HEK293 (cell line): ENCODE measurements around the gene RPL29.
A peak's percentile ranks its signal among the peaks of the same experiment; 100 is the strongest.

Experiments
- CTCF ChIA-PET: fragments of 350-600 bp; formaldehyde crosslinking; extraction: SDS; loops from one replicate; lab custom pipeline; 2021; ENCODE audit warnings: antibody characterized with exemption; lab: Yijun Ruan, JAX
- POLR2A ChIA-PET: fragments of 300-600 bp; formaldehyde crosslinking; extraction: SDS; loops from one replicate; lab custom pipeline; 2020; ENCODE audit warnings: antibody characterized with exemption, inconsistent platforms; lab: Yijun Ruan, JAX
- H3K27ac ChIP-seq: fragments of 200-500 bp; sonication (Bioruptor generic); 2 replicates; pipeline ENCODE4 v1.5.1; 2014; ENCODE audit warnings: low read depth, low read length, control low read depth, inconsistent platforms; ENCODE audit errors: extremely low read depth
- H3K36me3 ChIP-seq, 2 experiments: fragments of 200-500 bp in 1 of 2; sonication (Bioruptor generic) in 1 of 2; 1 replicate in 1 of 2; 2 replicates in 1 of 2; pipeline ENCODE4 v1.5.1; 2014 to 2017; ENCODE audit warnings: inconsistent platforms in 2 of 2, low read length in 2 of 2; ENCODE audit not compliant: control insufficient read depth in 2 of 2, insufficient read depth in 1 of 2
- H3K4me1 ChIP-seq: fragments of 200-500 bp; sonication (Bioruptor generic); 2 replicates; pipeline ENCODE4 v1.5.1; 2014; ENCODE audit warnings: mild to moderate bottlenecking, low read length, inconsistent platforms; ENCODE audit not compliant: control insufficient read depth, insufficient read depth
- H3K4me3 ChIP-seq: 2 replicates; pipeline ENCODE4 v1.5.1; 2011; ENCODE audit warnings: low read depth, mild to moderate bottlenecking, control low read depth, low read length, moderate library complexity
- H3K9me3 ChIP-seq: fragments of 200-500 bp; sonication (Bioruptor generic); 2 replicates; pipeline ENCODE4 v1.5.1; 2014; ENCODE audit warnings: low read depth, low read length, inconsistent platforms; ENCODE audit not compliant: control insufficient read depth, insufficient read depth
- GLIS1 ChIP-seq: fragments of 450-650 bp; formaldehyde crosslinking; IDR thresholded peaks from 2 replicates; pipeline ENCODE4 v1.5.1; 2016; ENCODE audit warnings: missing biosample characterization, missing genetic modification characterization
- HIC1 ChIP-seq: fragments of 450-650 bp; formaldehyde crosslinking; IDR thresholded peaks from 2 replicates; pipeline ENCODE4 v1.5.1; 2016; ENCODE audit warnings: missing biosample characterization, missing genetic modification characterization
- MYNN ChIP-seq: fragments of 450-650 bp; formaldehyde crosslinking; IDR thresholded peaks from 2 replicates; pipeline ENCODE4 v1.5.1; 2016; ENCODE audit warnings: missing biosample characterization, missing genetic modification characterization, borderline replicate concordance
- OSR2 ChIP-seq: fragments of 450-650 bp; formaldehyde crosslinking; IDR thresholded peaks from 2 replicates; pipeline ENCODE4 v1.5.1; 2016; ENCODE audit warnings: missing biosample characterization, missing genetic modification characterization
- PRDM2 ChIP-seq: fragments of 450-650 bp; formaldehyde crosslinking; IDR thresholded peaks from 2 replicates; pipeline ENCODE4 v1.5.1; 2016; ENCODE audit warnings: missing biosample characterization, missing genetic modification characterization, borderline replicate concordance
- SP7 ChIP-seq: fragments of 450-650 bp; formaldehyde crosslinking; IDR thresholded peaks from 2 replicates; pipeline ENCODE4 v1.5.1; 2016; ENCODE audit warnings: missing biosample characterization, missing genetic modification characterization
- ZBTB1 ChIP-seq: fragments of 450-650 bp; formaldehyde crosslinking; IDR thresholded peaks from 2 replicates; pipeline ENCODE4 v1.5.1; 2016; ENCODE audit warnings: missing biosample characterization, missing genetic modification characterization
- ZBTB8A ChIP-seq: fragments of 450-650 bp; formaldehyde crosslinking; IDR thresholded peaks from 2 replicates; pipeline ENCODE4 v1.5.1; 2016; ENCODE audit warnings: missing biosample characterization, missing genetic modification characterization
- ZNF133 ChIP-seq: fragments of 450-650 bp; formaldehyde crosslinking; IDR thresholded peaks from 2 replicates; pipeline ENCODE4 v1.5.1; 2016; ENCODE audit warnings: missing biosample characterization, missing genetic modification characterization
- ZNF138 ChIP-seq: fragments of 450-650 bp; formaldehyde crosslinking; IDR thresholded peaks from 2 replicates; pipeline ENCODE4 v1.5.1; 2016; ENCODE audit warnings: missing biosample characterization, missing genetic modification characterization, borderline replicate concordance
- ZNF16 ChIP-seq: fragments of 450-650 bp; formaldehyde crosslinking; IDR thresholded peaks from 2 replicates; pipeline ENCODE4 v1.5.1; 2016; ENCODE audit warnings: low read depth, missing biosample characterization, missing genetic modification characterization
- ZNF169 ChIP-seq: fragments of 450-650 bp; formaldehyde crosslinking; IDR thresholded peaks from 2 replicates; pipeline ENCODE4 v1.5.1; 2016; ENCODE audit warnings: missing biosample characterization, missing genetic modification characterization
- ZNF248 ChIP-seq: fragments of 450-650 bp; formaldehyde crosslinking; IDR thresholded peaks from 2 replicates; pipeline ENCODE4 v1.5.1; 2017; ENCODE audit warnings: missing biosample characterization, missing genetic modification characterization
- ZNF266 ChIP-seq: fragments of 450-650 bp; formaldehyde crosslinking; IDR thresholded peaks from 2 replicates; pipeline ENCODE4 v1.5.1; 2016; ENCODE audit warnings: missing biosample characterization, missing genetic modification characterization, low read depth
- ZNF302 ChIP-seq: fragments of 450-650 bp; formaldehyde crosslinking; IDR thresholded peaks from 2 replicates; pipeline ENCODE4 v1.5.1; 2016; ENCODE audit warnings: missing biosample characterization, missing genetic modification characterization, low read depth
- ZNF324 ChIP-seq: fragments of 450-650 bp; formaldehyde crosslinking; IDR thresholded peaks from 2 replicates; pipeline ENCODE4 v1.5.1; 2016; ENCODE audit warnings: missing biosample characterization, missing genetic modification characterization
- ZNF335 ChIP-seq: fragments of 450-650 bp; formaldehyde crosslinking; conservative IDR thresholded peaks from 2 replicates; pipeline ENCODE4 v1.5.1; 2016; ENCODE audit warnings: missing biosample characterization, missing genetic modification characterization
- ZNF354C ChIP-seq: fragments of 450-650 bp; formaldehyde crosslinking; IDR thresholded peaks from 2 replicates; pipeline ENCODE4 v1.5.1; 2016; ENCODE audit warnings: missing biosample characterization, missing genetic modification characterization, low read depth, borderline replicate concordance
- ZNF423 ChIP-seq: fragments of 450-650 bp; formaldehyde crosslinking; IDR thresholded peaks from 2 replicates; pipeline ENCODE4 v1.5.1; 2016; ENCODE audit warnings: missing biosample characterization, missing genetic modification characterization
- ZNF501 ChIP-seq: fragments of 450-650 bp; formaldehyde crosslinking; IDR thresholded peaks from 2 replicates; pipeline ENCODE4 v1.5.1; 2016; ENCODE audit warnings: missing biosample characterization, missing genetic modification characterization
- ZNF544 ChIP-seq: fragments of 450-650 bp; formaldehyde crosslinking; IDR thresholded peaks from 2 replicates; pipeline ENCODE4 v1.5.0; 2017; ENCODE audit warnings: missing biosample characterization, missing genetic modification characterization
- ZNF558 ChIP-seq: fragments of 450-650 bp; formaldehyde crosslinking; IDR thresholded peaks from 2 replicates; pipeline ENCODE4 v1.5.1; 2016; ENCODE audit warnings: missing biosample characterization, missing genetic modification characterization
- ZNF585B ChIP-seq: fragments of 450-650 bp; formaldehyde crosslinking; IDR thresholded peaks from 2 replicates; pipeline ENCODE4 v1.5.1; 2016; ENCODE audit warnings: missing biosample characterization, missing genetic modification characterization
- ZNF623 ChIP-seq: fragments of 450-650 bp; formaldehyde crosslinking; IDR thresholded peaks from 2 replicates; pipeline ENCODE4 v1.5.1; 2016; ENCODE audit warnings: missing biosample characterization, missing genetic modification characterization
- ZNF791 ChIP-seq: fragments of 450-650 bp; formaldehyde crosslinking; IDR thresholded peaks from 2 replicates; pipeline ENCODE4 v1.5.1; 2016; ENCODE audit warnings: missing biosample characterization, missing genetic modification characterization
- ZSCAN4 ChIP-seq: fragments of 450-650 bp; formaldehyde crosslinking; IDR thresholded peaks from 2 replicates; pipeline ENCODE4 v1.5.1; 2017; ENCODE audit warnings: missing biosample characterization, missing genetic modification characterization
- TF ChIP-seq, protein P1 (sequence below): fragments of 450-650 bp; formaldehyde crosslinking; IDR thresholded peaks from 2 replicates; pipeline ENCODE4 v1.5.1; 2016; ENCODE audit warnings: missing biosample characterization, missing genetic modification characterization

RPL29 gene

DNA sequence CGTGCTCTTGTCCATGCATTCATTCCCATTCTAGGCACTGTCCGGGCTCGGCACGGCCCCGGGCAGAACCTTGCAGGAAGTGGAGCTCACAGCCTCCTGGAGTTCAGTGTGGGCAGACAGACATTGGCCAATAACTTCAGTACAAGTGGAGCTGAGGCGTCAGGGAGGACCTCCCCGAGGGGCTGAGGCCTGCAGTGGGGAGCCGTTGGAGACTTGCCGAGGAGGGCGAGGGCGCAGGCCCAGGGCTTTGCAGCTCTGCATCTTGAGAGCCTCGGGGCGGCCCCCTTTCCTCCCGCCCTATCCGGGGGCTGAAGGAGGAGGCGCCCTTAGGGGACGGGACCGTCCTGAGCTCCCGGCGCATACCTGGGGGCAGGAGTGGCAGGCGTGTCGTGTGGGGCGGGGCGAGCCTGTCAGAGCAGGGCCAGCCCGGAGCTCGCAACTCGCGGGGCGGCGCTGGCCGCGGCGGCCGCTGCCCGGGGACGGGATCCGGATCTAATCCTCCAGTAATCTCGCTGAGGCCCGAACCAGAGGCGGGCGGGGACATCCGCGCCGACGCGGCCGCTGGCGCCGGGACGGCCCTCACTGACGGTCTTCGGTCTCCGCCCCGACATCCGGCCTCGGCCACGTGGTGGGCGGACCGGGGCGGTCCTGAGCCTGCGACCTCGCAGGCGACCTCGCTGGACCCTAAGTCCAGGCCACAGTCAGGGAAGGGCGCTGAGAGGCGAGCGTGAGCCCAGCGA, 12.7 kb downstream of the RPL29 start, which contains the start of gene ACY1 (continued):
- TF ChIP-seq PRDM2 (tag by site-specific recombination), result no peak
- TF ChIP-seq ZSCAN4 (tag by site-specific recombination), result no peak
- TF ChIP-seq ZNF138, result no peak
- TF ChIP-seq ZNF335 (tag by site-specific recombination), result peak; percentile 54; the same call in 1 of the 2 replicates
- peak; percentile 88 for TF ChIP-seq GLIS1 (tag by site-specific recombination)
- TF ChIP-seq ZNF544, result no peak
- TF ChIP-seq ZNF266 (tag by site-specific recombination), result no peak
- no peak for TF ChIP-seq ZNF354C (tag by site-specific recombination)
- TF ChIP-seq ZNF16 (tag by site-specific recombination), result no peak
- no peak for TF ChIP-seq MYNN (tag by site-specific recombination)
- TF ChIP-seq, protein P1, sequence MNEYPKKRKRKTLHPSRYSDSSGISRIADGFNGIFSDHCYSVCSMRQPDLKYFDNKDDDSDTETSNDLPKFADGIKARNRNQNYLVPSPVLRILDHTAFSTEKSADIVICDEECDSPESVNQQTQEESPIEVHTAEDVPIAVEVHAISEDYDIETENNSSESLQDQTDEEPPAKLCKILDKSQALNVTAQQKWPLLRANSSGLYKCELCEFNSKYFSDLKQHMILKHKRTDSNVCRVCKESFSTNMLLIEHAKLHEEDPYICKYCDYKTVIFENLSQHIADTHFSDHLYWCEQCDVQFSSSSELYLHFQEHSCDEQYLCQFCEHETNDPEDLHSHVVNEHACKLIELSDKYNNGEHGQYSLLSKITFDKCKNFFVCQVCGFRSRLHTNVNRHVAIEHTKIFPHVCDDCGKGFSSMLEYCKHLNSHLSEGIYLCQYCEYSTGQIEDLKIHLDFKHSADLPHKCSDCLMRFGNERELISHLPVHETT (tag by site-specific recombination), result no peak
- TF ChIP-seq ZNF423 (tag by site-specific recombination), result no peak

- H3K27ac ChIP-seq, result peak overlapping the region; percentile 60; the same call in 1 of the 2 replicates
- ChIA-PET POLR2A (interaction anchor here (0.6 to 3.6 kb wide), 12 partner anchors 9 to 296 kb away, joined by 4 to 47 read pairs (median 6); partner anchors contain the start of genes ABHD14A, ABHD14B, PARP3 and PCBP4), CTCF (interaction anchor here (0.6 to 3.0 kb wide), 8 partner anchors 8 to 1214 kb away, joined by 3 to 38 read pairs (median 4); partner anchors contain the start of genes ABHD14A, ABHD14B and RRP9)
- H3K4me3 ChIP-seq, result peak overlapping the region; percentile 41
- peaks cover 0 to 8% of the 10 kb centered on the region in 2 experiments; a peak in 1 of 3 replicates for H3K36me3 ChIP-seq
- H3K9me3 ChIP-seq, result no peaks in the 10 kb centered on the region
- H3K4me1 ChIP-seq, result no peaks in the 10 kb centered on the region
- TF ChIP-seq ZNF423 (tag by site-specific recombination) (no peak), ZNF791 (tag by site-specific recombination) (no peak), ZNF558 (no peak), SP7 (tag by site-specific recombination) (no peak), HIC1 (tag by site-specific recombination) (peak; percentile 60; the same call in 1 of the 2 replicates), ZNF248 (tag by site-specific recombination) (no peak), ZNF133 (tag by site-specific recombination) (no peak), ZBTB1 (tag by site-specific recombination) (no peak), ZNF501 (tag by site-specific recombination) (no peak), ZNF623 (tag by site-specific recombination) (no peak), ZNF302 (tag by site-specific recombination) (no peak), ZNF169 (no peak), ZNF324 (no peak), ZNF585B (no peak), OSR2 (tag by site-specific recombination) (no peak), ZBTB8A (tag by site-specific recombination) (peak; percentile 21; the same call in 1 of the 2 replicates)
These were observed 13.3 kb downstream of the RPL29 start for GRCh38 chr3:51982352-51982837.
